GM12872 (cell line): ENCODE measurements around the gene ULK1.

Experiments used
- TF ChIP-seq, protein P1 (sequence below): IDR thresholded peaks from 3 replicates; pipeline ENCODE4 v1.5.1; 2011; ENCODE audit warnings: low read depth, mild to moderate bottlenecking, low read length, moderate library complexity; ENCODE audit not compliant: insufficient read depth

Gene ULK1

DNA sequence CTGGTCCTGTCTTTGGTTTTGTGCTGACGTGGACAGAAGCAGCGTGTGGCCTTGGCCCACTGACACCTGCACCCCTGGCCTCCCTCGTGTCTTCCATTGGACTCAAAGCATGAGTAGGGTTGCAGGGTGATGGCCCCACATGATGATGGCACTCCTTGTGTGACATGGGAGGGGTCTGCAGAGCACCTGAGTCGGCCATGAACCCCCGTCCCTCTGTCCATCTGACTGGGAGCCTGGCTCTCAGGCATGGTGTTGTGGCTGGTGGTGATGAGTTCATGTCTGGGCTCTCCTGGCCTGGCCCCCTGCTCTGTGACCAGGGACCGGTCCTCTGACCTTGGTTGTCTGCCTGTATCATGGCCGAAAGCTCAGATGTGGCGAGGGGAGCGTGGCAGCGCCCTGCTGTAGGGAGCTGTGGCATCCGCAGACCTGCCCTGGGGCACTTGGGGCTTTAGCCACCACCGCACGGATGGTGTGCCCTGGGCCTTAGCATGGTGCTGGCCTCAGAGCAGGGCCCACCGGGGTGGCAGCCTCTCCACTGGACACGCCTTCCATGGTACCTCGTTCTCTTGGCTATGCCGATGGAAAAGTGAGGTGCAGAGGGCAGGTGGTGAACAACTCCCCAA, 16.7 kb downstream of the ULK1 start:
- TF ChIP-seq, protein P1, sequence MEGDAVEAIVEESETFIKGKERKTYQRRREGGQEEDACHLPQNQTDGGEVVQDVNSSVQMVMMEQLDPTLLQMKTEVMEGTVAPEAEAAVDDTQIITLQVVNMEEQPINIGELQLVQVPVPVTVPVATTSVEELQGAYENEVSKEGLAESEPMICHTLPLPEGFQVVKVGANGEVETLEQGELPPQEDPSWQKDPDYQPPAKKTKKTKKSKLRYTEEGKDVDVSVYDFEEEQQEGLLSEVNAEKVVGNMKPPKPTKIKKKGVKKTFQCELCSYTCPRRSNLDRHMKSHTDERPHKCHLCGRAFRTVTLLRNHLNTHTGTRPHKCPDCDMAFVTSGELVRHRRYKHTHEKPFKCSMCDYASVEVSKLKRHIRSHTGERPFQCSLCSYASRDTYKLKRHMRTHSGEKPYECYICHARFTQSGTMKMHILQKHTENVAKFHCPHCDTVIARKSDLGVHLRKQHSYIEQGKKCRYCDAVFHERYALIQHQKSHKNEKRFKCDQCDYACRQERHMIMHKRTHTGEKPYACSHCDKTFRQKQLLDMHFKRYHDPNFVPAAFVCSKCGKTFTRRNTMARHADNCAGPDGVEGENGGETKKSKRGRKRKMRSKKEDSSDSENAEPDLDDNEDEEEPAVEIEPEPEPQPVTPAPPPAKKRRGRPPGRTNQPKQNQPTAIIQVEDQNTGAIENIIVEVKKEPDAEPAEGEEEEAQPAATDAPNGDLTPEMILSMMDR: no peak

DNA sequence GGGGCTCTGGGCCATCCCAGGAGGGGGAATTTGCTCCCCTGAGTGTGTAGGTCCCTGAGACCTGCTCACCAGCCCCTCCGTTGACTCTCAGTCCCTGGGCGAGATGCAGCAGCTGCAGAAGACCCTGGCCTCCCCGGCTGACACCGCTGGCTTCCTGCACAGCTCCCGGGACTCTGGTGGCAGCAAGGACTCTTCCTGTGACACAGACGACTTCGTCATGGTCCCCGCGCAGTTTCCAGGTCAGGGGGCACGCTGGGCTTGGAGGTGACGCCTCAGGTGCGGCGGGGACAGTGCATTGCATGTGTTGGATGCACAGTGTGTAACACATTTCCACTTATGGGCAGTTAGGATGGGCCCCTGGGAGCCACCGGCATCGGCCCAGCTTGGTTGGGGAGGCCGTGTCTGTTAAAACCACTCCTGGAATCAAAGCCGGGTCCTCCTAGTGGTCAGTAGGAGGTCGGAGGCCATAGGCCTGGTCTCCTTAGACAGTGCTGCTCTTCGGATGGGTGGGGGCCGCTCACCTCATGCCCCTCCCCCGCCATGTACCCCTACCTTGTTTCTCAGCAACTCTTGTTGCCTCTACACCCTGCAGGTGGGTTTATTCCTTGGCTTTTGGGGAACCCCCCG, 17.5 kb downstream of the ULK1 start:
- TF ChIP-seq, protein P1: no peak

DNA sequence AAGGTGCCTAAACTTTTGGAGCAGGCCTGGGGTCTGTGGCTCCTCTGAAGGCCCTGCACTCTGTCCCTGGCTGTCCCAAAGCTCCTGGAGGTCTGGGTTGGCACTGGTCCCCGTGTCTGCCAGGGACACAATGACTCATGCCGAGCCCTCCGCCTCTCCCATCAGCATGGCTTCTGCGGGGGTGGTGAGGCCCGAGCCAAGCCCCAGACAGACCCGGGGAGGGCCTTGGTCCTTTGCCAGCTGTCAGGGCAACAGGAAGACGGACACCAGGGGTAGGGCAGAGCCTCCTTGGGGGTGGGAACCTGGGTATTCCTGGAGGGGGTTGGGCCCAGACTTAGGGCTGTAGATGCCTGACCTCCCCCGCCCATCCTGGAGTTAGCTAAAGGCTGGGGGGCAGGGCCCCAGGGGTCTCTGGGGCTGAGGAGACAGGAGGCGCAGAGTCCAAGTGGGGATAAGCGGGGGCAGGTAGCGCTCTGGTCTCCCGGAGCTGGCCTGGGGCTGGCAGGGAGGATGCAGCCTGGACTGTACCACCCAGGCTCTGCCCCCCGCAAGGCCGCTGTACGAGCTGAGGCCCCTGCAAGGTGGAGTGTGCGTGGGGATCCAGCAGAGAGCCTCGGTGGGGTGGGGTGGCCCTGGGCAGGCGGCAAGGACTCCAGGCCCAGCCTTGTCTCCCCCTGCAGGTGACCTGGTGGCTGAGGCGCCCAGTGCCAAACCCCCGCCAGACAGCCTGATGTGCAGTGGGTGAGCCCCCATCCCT, 18.3 kb downstream of the ULK1 start:
- TF ChIP-seq, protein P1: no peak

DNA sequence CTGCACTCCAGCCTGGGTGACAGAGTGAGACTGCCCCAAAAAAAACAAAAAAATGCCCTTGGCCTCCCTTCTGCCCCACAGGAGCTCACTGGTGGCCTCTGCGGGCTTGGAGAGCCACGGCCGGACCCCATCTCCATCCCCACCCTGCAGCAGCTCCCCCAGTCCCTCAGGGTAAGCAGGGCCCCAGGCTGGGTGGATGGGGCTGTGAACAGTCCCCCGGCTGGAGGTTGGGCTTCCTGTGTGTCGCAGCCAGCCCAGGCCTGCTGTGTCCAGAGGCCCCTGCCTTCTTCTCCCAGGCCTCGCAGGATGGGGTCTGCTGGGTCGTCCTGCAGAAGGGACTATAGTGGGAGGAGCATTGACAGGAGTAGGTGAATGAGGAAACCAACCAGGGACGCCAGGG, 19.2 kb downstream of the ULK1 start:
- TF ChIP-seq, protein P1: no peak

DNA sequence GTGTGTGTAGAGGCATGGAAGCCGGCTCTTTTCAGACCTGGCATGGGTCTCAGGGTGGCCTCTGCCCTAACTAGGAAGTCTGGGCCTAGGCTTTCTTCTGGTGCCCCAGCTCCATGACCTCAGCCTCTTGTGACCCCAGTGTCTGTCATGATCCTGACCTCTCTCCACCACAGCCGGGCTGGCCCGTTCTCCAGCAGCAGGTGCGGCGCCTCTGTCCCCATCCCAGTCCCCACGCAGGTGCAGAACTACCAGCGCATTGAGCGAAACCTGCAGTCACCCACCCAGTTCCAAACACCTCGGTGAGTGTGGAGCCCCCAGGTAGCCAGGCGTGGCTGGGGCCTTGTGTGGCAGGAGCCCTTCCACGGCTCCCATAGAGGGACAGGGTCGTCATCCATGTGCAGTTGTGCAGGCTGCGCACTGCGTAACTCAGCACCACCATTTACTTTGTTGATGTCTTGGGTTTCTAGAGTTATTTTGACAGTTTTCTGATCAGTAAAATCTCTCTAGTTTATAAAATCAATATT, 19.8 kb downstream of the ULK1 start:
- TF ChIP-seq, protein P1: no peak

DNA sequence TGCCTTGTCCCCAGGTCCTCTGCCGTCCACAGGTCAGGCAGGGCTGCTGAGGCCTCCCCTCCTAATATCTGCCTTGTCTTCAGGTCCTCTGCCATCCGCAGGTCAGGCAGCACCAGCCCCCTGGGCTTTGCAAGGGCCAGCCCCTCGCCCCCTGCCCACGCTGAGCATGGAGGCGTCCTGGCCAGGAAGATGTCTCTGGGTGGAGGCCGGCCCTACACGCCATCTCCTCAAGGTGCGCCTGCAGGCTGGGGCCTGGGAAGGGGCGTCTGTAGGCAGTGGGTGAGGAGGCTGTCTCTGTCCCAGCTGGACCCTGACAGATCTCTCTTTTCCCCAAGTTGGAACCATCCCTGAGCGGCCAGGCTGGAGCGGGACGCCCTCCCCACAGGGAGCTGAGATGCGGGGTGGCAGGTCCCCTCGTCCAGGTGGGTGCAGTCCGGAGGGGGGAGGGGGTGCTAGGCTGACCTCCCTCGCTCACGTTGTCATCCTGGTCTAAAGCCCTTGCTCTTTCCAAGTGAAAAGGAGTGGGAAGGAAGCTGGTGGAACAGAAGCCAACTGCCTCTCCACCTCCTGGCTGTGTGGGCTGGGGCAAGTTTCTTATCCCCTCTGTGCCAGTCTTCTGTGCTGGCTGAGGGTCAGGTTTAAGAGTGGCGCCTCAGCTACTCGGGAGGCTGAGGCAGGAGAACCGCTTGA, 20.7 kb downstream of the ULK1 start:
- TF ChIP-seq, protein P1: no peak

DNA sequence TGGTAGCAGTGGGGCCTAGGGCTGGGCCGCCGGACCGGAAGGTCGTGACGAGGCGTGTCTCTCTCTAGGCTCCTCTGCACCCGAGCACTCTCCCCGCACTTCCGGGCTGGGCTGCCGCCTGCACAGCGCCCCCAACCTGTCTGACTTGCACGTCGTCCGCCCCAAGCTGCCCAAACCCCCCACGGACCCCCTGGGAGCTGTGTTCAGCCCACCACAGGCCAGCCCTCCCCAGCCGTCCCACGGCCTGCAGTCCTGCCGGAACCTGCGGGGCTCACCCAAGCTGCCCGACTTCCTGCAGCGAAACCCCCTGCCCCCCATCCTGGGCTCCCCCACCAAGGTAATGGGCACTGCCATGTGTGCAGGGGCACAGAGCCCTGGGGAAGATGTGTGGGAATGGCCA, 21.4 kb downstream of the ULK1 start:
- TF ChIP-seq, protein P1: no peak
